Breast epithelium (tissue), 4 donors: ENCODE data around the gene OLIG3. TPM values are rescaled to one million over a fixed set of nuclear protein-coding genes. Genes with fewer than 3 reads are reported as not detected.

ENCODE experiments used
- DNase-seq, 2 donors: peaks; one replicate each; pipeline ENCODE4 v3.0.0-alpha.2; 2019; ENCODE audit warnings: low spot score in 2 of 2
- H3K27ac ChIP-seq, 2 donors: fragments of 200-600 bp; sonication (generic) in 1 of 2; one replicate each; pipeline ENCODE4 v1.5.1; 2016 to 2019; ENCODE audit warnings: mild to moderate bottlenecking in 1 of 2
- H3K27me3 ChIP-seq, 2 donors: fragments of 200-600 bp; sonication (generic) in 1 of 2; one replicate each; pipeline versions ENCODE4 v1.5.1 to v1.6.0; 2017 to 2019; ENCODE audit warnings: control low read depth in 1 of 2, mild to moderate bottlenecking in 1 of 2
- H3K36me3 ChIP-seq: fragments of 200-600 bp; one replicate; pipeline ENCODE4 v1.5.1; 2019
- H3K4me1 ChIP-seq, 2 donors: fragments of 200-600 bp; sonication (generic); one replicate each; pipeline ENCODE4 v1.5.1; 2016 to 2019; ENCODE audit warnings: control low read depth in 1 of 2
- H3K4me3 ChIP-seq, 3 donors: fragments of 200-600 bp; sonication (generic); 1 replicate in 2 of 3; 2 replicates in 1 of 3; pipeline ENCODE4 v1.5.1; 2016 to 2019; ENCODE audit warnings: mild to moderate bottlenecking in 3 of 3, moderate library complexity in 2 of 3
- H3K9me3 ChIP-seq, 2 donors: fragments of 200-600 bp; sonication (generic) in 1 of 2; one replicate each; pipeline ENCODE4 v1.5.1; 2016 to 2019; ENCODE audit warnings: control low read depth in 1 of 2
- CTCF ChIP-seq, 3 donors: fragments of 450-650 bp; IDR thresholded peaks; one replicate each; pipeline ENCODE4 v1.5.1; 2016 to 2017; ENCODE audit warnings: antibody characterized with exemption in 3 of 3, mild to moderate bottlenecking in 3 of 3, moderate library complexity in 3 of 3
- POLR2A ChIP-seq: fragments of 450-650 bp; IDR thresholded peaks from one replicate; pipeline ENCODE4 v1.6.1; 2016; ENCODE audit warnings: antibody characterized with exemption, mild to moderate bottlenecking, moderate library complexity
- POLR2AphosphoS5 ChIP-seq, 3 donors: sonication (generic); formaldehyde crosslinking; IDR thresholded peaks; one replicate each; pipeline ENCODE4 v1.6.1; 2017; ENCODE audit warnings: antibody characterized with exemption in 3 of 3
- intact Hi-C: fragments of 100-400 bp; cut with DNase I; formaldehyde crosslinking; loops from one replicate; pipeline ENCODE4 v1.15.1; 2023; ENCODE audit warnings: low total_unique reads
- total RNA-seq, 3 donors: library from RNA; depleted of rRNA; stranded (reverse); fragments of >200 nt; gene quantifications; one replicate each; pipeline ENCODE4 v1.1.0, GENCODE V29; 2016

OLIG3 gene
- total RNA-seq, 3 donors from 2014 or later, result not detected

GRCh38 chr6:137487181-137487868 is 6.9 kb downstream of the OLIG3 start:
- Histone ChIP-seq H3K27me3 (peaks cover 0 to 72% of the 10 kb centered on the region in 2 donors), H3K36me3 (no peaks in the 10 kb centered on the region), H3K4me1 (no peaks in the 10 kb centered on the region), H3K27ac (no peak overlapping the region), H3K9me3 (peaks cover 0 to 8% of the 10 kb centered on the region in 2 donors), H3K4me3 (no peak overlapping the region)
- DNase-seq, result no peak
- no peak for TF ChIP-seq POLR2AphosphoS5 (IDR thresholded peaks at IDR 0.05)
- intact Hi-C loops, result no loop called here

GRCh38 chr6:137486416-137486815 is 7.8 kb downstream of the OLIG3 start:
- Histone ChIP-seq H3K4me1 (no peaks in the 10 kb centered on the region), H3K36me3 (no peaks in the 10 kb centered on the region), H3K9me3 (peaks cover 0 to 8% of the 10 kb centered on the region in 2 donors), H3K4me3 (no peak overlapping the region), H3K27ac (no peak overlapping the region), H3K27me3 (peaks cover 0 to 66% of the 10 kb centered on the region in 2 donors)
- no peak for DNase-seq
- TF ChIP-seq POLR2A (no peak), CTCF (IDR thresholded peaks at IDR 0.05) (no peak), POLR2AphosphoS5 (IDR thresholded peaks at IDR 0.05) (no peak)
- intact Hi-C loops, result no loop called here

GRCh38 chr6:137480431-137480830 is 13.8 kb downstream of the OLIG3 start:
- Histone ChIP-seq H3K27ac (no peak overlapping the region), H3K4me3 (no peak overlapping the region), H3K4me1 (no peaks in the 10 kb centered on the region), H3K36me3 (no peaks in the 10 kb centered on the region), H3K9me3 (no peaks in the 10 kb centered on the region), H3K27me3 (peaks cover 0 to 10% of the 10 kb centered on the region in 2 donors)
- intact Hi-C loops, result no loop called here
- no peak for DNase-seq
- TF ChIP-seq CTCF (IDR thresholded peaks at IDR 0.05) (no peak), POLR2A (no peak), POLR2AphosphoS5 (IDR thresholded peaks at IDR 0.05) (no peak)

- TF ChIP-seq POLR2A (no peak), CTCF (IDR thresholded peaks at IDR 0.05) (no peak), POLR2AphosphoS5 (IDR thresholded peaks at IDR 0.05) (no peak)
- peaks cover 0 to 2% of the 10 kb centered on the region in 2 donors for H3K27me3 ChIP-seq
These were observed 19.1 kb downstream of the OLIG3 start for GRCh38 chr6:137475103-137475502.

GRCh38 chr6:137473598-137473997 is 20.6 kb downstream of the OLIG3 start:
- H3K27me3 ChIP-seq, result peaks cover 0 to 2% of the 10 kb centered on the region in 2 donors
- DNase-seq, result no peak
- no peaks in the 10 kb centered on the region for H3K9me3 ChIP-seq
- no peak for TF ChIP-seq POLR2A
- TF ChIP-seq POLR2AphosphoS5 (IDR thresholded peaks at IDR 0.05), result no peak
- TF ChIP-seq CTCF (IDR thresholded peaks at IDR 0.05), result no peak
- intact Hi-C loops, result no loop called here
- no peak overlapping the region for H3K27ac ChIP-seq
- no peaks in the 10 kb centered on the region for H3K4me1 ChIP-seq
- no peaks in the 10 kb centered on the region for H3K36me3 ChIP-seq
- H3K4me3 ChIP-seq, result no peak overlapping the region

More at GRCh38 chr6:137475103-137475502, 19.1 kb downstream of the OLIG3 start:
- Histone ChIP-seq H3K27ac (no peak overlapping the region), H3K36me3 (no peaks in the 10 kb centered on the region), H3K9me3 (no peaks in the 10 kb centered on the region), H3K4me3 (no peak overlapping the region), H3K4me1 (no peaks in the 10 kb centered on the region)
- no peak for DNase-seq
- intact Hi-C loops, result no loop called here
